Activated naive CD4-positive, alpha-beta T cell treated with anti-CD3 and anti-CD28 coated beads for 36 hours (primary cell): ENCODE data around the gene PSRC1. TPM values are rescaled to one million over a fixed set of nuclear protein-coding genes. Genes with fewer than 3 reads are reported as not detected.

Source experiments
- CTCF ChIA-PET: fragments of 350-600 bp; sonication (Branson Sonifier 250); formaldehyde crosslinking; loops from one replicate; lab custom pipeline; 2021; ENCODE audit warnings: antibody characterized with exemption; lab: Charles Lee
- DNase-seq: peaks from one replicate; pipeline ENCODE4 v3.0.0-alpha.2; 2020
- H3K27ac Mint-ChIP-seq: one replicate; pipeline ENCODE4 v1.8.0; 2021; ENCODE audit warnings: mild to moderate bottlenecking, mixed read lengths
- H3K27me3 Mint-ChIP-seq: one replicate; pipeline ENCODE4 v1.8.0; 2021; ENCODE audit warnings: low read depth, mixed read lengths
- H3K36me3 Mint-ChIP-seq: one replicate; pipeline ENCODE4 v1.8.0; 2021; ENCODE audit warnings: low read depth, mixed read lengths
- H3K4me1 Mint-ChIP-seq: one replicate; pipeline ENCODE4 v1.8.0; 2021; ENCODE audit warnings: low read depth, mixed read lengths
- H3K4me3 Mint-ChIP-seq: one replicate; pipeline ENCODE4 v1.8.0; 2021; ENCODE audit warnings: mild to moderate bottlenecking, moderate library complexity, mixed read lengths
- H3K9me3 Mint-ChIP-seq: one replicate; pipeline ENCODE4 v1.8.0; 2021; ENCODE audit warnings: mixed read lengths
- intact Hi-C: fragments of 100-400 bp; cut with micrococcal nuclease; formaldehyde crosslinking; loops from one replicate; pipeline ENCODE4 v1.15.1; 2023
- total RNA-seq, 2 experiments: library from RNA; stranded (reverse); gene quantifications; one replicate each; pipeline ENCODE4 v1.2.3, GENCODE V29; 2021

PSRC1 gene
- total RNA-seq, 2 experiments from 2014 or later: 19.3 to 21.5 TPM

DNA sequence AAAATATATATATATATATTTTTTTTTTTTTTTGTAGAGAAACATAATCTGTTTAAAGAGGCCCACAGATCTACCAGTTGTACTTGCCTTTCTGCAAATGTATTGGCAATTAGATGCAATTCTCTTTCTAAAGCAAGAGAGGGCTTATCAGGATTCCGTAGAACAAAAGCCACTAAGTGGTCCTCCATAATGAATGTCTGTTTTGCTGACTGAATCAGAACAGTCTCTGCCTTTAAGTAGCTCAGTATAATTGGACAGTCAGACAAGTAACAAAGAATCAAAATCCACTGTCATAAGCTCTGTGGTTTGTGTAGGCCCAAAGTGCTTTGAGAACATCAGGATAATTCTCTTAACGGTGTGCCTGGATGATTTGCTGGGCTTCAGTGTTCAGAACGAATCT, 51.9 kb downstream of the PSRC1 start:
- CTCF ChIA-PET: interaction anchor here (1.2 to 1.6 kb wide), 2 partner anchors 8 to 16 kb away, joined by 3 to 5 read pairs; no protein-coding TSS in a partner anchor
- Mint-ChIP-seq H3K4me3 (no peak overlapping the region), H3K36me3 (peaks cover 49% of the 10 kb centered on the region), H3K4me1 (peaks cover 4% of the 10 kb centered on the region), H3K27ac (no peak overlapping the region), H3K9me3 (no peaks in the 10 kb centered on the region), H3K27me3 (no peaks in the 10 kb centered on the region)
- DNase-seq: no peak
- intact Hi-C loops: no loop called here

Other genes starting within 250 kb of the PSRC1 start
- 1 to 10 TPM; 8.2 to 8.4 TPM for gene WDR47, start 241.0 kb downstream of the PSRC1 start, total RNA-seq
- gene TAF13, start 207.1 kb downstream of the PSRC1 start, total RNA-seq: 10 to 100 TPM; 20.1 to 23.7 TPM
- gene TMEM167B, start 192.4 kb downstream of the PSRC1 start, total RNA-seq: 10 to 100 TPM; 35.0 to 37.6 TPM
- gene ELAPOR1, start 169.0 kb downstream of the PSRC1 start, total RNA-seq: 1 to 10 TPM; 4.4 to 5.4 TPM
- 100 to 1,000 TPM; 363 TPM for gene SARS1, start 69.2 kb downstream of the PSRC1 start, total RNA-seq
- 1 to 10 TPM; 1.1 to 1.2 TPM for gene CELSR2, start 33.6 kb downstream of the PSRC1 start, total RNA-seq
- not detected for gene MYBPHL, start 23.9 kb upstream of the PSRC1 start, total RNA-seq
- under 1 TPM; 0.32 to 0.33 TPM for gene SORT1, start 114.8 kb upstream of the PSRC1 start, total RNA-seq
- gene PSMA5, start 143.3 kb upstream of the PSRC1 start, total RNA-seq: 100 to 1,000 TPM; 181 to 202 TPM
- gene SYPL2, start 183.4 kb upstream of the PSRC1 start, total RNA-seq: under 1 TPM in 1 of 2 experiments, not detected in 1; 0.05 TPM
- 10 to 100 TPM; 15.2 to 16.4 TPM for gene ATXN7L2, start 200.8 kb upstream of the PSRC1 start, total RNA-seq
- gene CYB561D1, start 210.9 kb upstream of the PSRC1 start, total RNA-seq: 1 to 10 TPM; 6.6 to 8.5 TPM
- 1 to 10 TPM; 1.5 to 1.7 TPM for gene AMIGO1, start 226.6 kb upstream of the PSRC1 start, total RNA-seq